Measurements from ENCODE around the gene MAF.

GRCh38 chr16:79576602-79577001, 23.9 kb downstream of the MAF start:
- TF ChIP-seq CTCF (IDR thresholded peaks at IDR 0.05 in 4 of 5, conservative IDR thresholded peaks at IDR 0.05 in 1 of 5): no peak
- TF ChIP-seq POLR2A (IDR thresholded peaks at IDR 0.05): no peak
